ENCODE measurements around the gene SCG5.

Gene SCG5

GRCh38 chr15:32729700-32730395 lies 88.3 kb downstream of the SCG5 start:
- no peak for DNase-seq

GRCh38 chr15:32730677-32731654 lies 89.5 kb downstream of the SCG5 start:
- no peak for DNase-seq

- no peak for DNase-seq
Observed at GRCh38 chr15:32732574-32733157, 91.2 kb downstream of the SCG5 start.

GRCh38 chr15:32733281-32733680 lies 91.8 kb downstream of the SCG5 start:
- DNase-seq: no peak

GRCh38 chr15:32735989-32736700 lies 94.6 kb downstream of the SCG5 start:
- DNase-seq: no peak

- DNase-seq: no peak
Observed at GRCh38 chr15:32736701-32737061, 95.2 kb downstream of the SCG5 start.

GRCh38 chr15:32737304-32737703 lies 95.8 kb downstream of the SCG5 start:
- DNase-seq: no peak

- DNase-seq: no peak
Observed at GRCh38 chr15:32738666-32739065, 97.2 kb downstream of the SCG5 start.

- DNase-seq: no peak
Observed at GRCh38 chr15:32739522-32740063, 98.1 kb downstream of the SCG5 start.

GRCh38 chr15:32743411-32744140 lies 102.1 kb downstream of the SCG5 start:
- no peak for DNase-seq

- no peak for DNase-seq
Observed at GRCh38 chr15:32746116-32746857, 104.8 kb downstream of the SCG5 start.

All from bone marrow (tissue), 2 donors.